ENCODE results near the gene HOXA9. TPM values are rescaled to one million over a fixed set of nuclear protein-coding genes. Genes with fewer than 3 reads are reported as not detected.

HOXA9 gene
- total and polyA plus RNA-seq, 8 donors = 0.25 to 68.1 TPM; not detected in 6

GRCh38 chr7:27204851-27205322 lies 39.5 kb upstream of the HOXA9 start:
- Histone ChIP-seq H3K9me3 (peaks cover 0 to 7% (median 0%) of the 10 kb centered on the region in 4 donors), H3K27ac (no peak overlapping the region), H3K4me1 (peaks cover 29 to 44% (median 36%) of the 10 kb centered on the region in 4 donors), H3K36me3 (no peaks in the 10 kb centered on the region), H3K4me3 (peak overlapping the region in 1 of 4 donors; percentile 22), H3K27me3 (peaks cover 47 to 100% (median 97%) of the 10 kb centered on the region in 3 donors)
- intact Hi-C loops (cut with DNase I; ENCODE audit: low total_unique reads) = loop anchor here (10.0 kb wide), 3 partner anchors 370 to 810 kb away; no protein-coding TSS in a partner anchor
- TF ChIP-seq EP300 (IDR thresholded peaks at IDR 0.05) (no peak), POLR2A (IDR thresholded peaks at IDR 0.05) (no peak), POLR2AphosphoS5 (IDR thresholded peaks at IDR 0.05) (no peak), CTCF (IDR thresholded peaks at IDR 0.05) (no peak)
- WGBS, 5 donors = 5 to 9% (median 7%) methylated on average over 35 to 41 of the region's 41 CpGs
- DNase-seq = peak in 1 of 2 donors; percentile 44

DNA sequence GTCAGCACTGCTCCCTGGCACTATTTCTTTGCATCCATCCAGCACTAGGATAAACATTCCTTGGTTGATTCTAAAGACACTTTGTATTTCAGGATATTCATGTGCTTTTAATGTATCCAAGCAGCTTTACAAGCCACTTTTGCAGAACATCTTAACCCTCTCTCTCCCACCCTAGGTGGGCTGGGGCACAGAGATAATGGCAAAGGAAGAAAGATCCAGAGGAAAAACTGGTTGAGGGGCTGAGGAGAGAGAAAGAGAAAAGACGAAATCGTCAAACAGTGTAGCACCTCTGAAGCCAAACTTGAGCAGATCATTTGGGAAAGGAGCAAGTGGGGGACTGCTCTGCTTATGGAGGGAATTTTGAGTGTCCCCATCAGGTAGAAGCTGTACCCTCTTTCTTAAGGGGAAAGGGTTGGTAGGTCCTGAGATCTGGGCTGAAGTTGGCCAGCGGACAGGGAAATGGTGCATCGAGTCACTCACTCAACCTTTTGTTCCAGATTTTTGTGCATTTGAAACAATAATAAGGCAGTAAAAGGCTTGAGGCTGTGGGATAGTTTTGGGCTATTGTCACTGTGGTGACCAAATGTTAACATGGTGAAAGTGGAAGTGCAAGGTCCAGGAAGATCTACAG lies 38.7 kb upstream of the HOXA9 start:
- H3K27ac ChIP-seq = no peak overlapping the region
- H3K9me3 ChIP-seq = peaks cover 0 to 7% (median 0%) of the 10 kb centered on the region in 4 donors
- H3K4me3 ChIP-seq = no peak overlapping the region
- no peak for DNase-seq
- peaks cover 50 to 100% (median 95%) of the 10 kb centered on the region in 3 donors for H3K27me3 ChIP-seq
- TF ChIP-seq EP300 (IDR thresholded peaks at IDR 0.05) (no peak), CTCF (IDR thresholded peaks at IDR 0.05) (no peak), POLR2AphosphoS5 (IDR thresholded peaks at IDR 0.05) (no peak), POLR2A (IDR thresholded peaks at IDR 0.05) (no peak)
- WGBS, 5 donors = 13 to 20% (median 16%) methylated on average over 4 of the region's 4 CpGs
- intact Hi-C loops (cut with DNase I; ENCODE audit: low total_unique reads) = loop anchor here (10.0 kb wide), 3 partner anchors 371 to 811 kb away; no protein-coding TSS in a partner anchor
- no peaks in the 10 kb centered on the region for H3K36me3 ChIP-seq
- H3K4me1 ChIP-seq = peaks cover 34 to 49% (median 41%) of the 10 kb centered on the region in 4 donors

- H3K27me3 ChIP-seq = peaks cover 56 to 100% (median 95%) of the 10 kb centered on the region in 3 donors
- H3K4me1 ChIP-seq = peaks cover 39 to 56% (median 47%) of the 10 kb centered on the region in 4 donors
- intact Hi-C loops (cut with DNase I; ENCODE audit: low total_unique reads) = loop anchor here (10.0 kb wide), 3 partner anchors 371 to 811 kb away; no protein-coding TSS in a partner anchor
- no peak overlapping the region for H3K4me3 ChIP-seq
- no peaks in the 10 kb centered on the region for H3K36me3 ChIP-seq
- 10 to 16% (median 14%) methylated on average over 9 to 10 of the region's 10 CpGs for WGBS, 5 donors
- peaks cover 0 to 7% (median 0%) of the 10 kb centered on the region in 4 donors for H3K9me3 ChIP-seq
- TF ChIP-seq POLR2AphosphoS5 (IDR thresholded peaks at IDR 0.05) = no peak
- no peak for TF ChIP-seq POLR2A (IDR thresholded peaks at IDR 0.05)
- no peak for TF ChIP-seq EP300 (IDR thresholded peaks at IDR 0.05)
- TF ChIP-seq CTCF (IDR thresholded peaks at IDR 0.05) = no peak
- DNase-seq = no peak
- H3K27ac ChIP-seq = no peak overlapping the region
Observed at GRCh38 chr7:27203365-27203953, 38.1 kb upstream of the HOXA9 start.

DNA sequence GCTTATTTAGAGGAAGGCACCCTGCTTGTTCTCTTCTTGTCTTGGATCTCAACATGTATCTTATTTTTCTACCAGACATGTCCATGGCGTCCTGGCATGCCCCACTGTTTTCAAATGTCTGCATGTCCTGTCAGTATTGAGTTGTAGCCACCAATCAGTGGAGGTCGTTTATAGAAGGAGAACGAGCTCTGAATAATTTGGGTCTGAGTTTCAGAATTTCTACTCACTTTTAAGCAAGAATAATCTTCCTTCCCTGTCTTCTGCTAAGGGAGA lies 37.5 kb upstream of the HOXA9 start:
- no peak for TF ChIP-seq POLR2AphosphoS5 (IDR thresholded peaks at IDR 0.05)
- no peak for TF ChIP-seq POLR2A (IDR thresholded peaks at IDR 0.05)
- no peak for TF ChIP-seq CTCF (IDR thresholded peaks at IDR 0.05)
- no peak for TF ChIP-seq EP300 (IDR thresholded peaks at IDR 0.05)
- H3K27me3 ChIP-seq = peaks cover 63 to 100% (median 96%) of the 10 kb centered on the region in 3 donors
- no peaks in the 10 kb centered on the region for H3K36me3 ChIP-seq
- intact Hi-C loops (cut with DNase I; ENCODE audit: low total_unique reads) = loop anchor here (10.0 kb wide), 3 partner anchors 372 to 812 kb away; no protein-coding TSS in a partner anchor
- peaks cover 0 to 7% (median 0%) of the 10 kb centered on the region in 4 donors for H3K9me3 ChIP-seq
- DNase-seq = no peak
- no peak overlapping the region for H3K27ac ChIP-seq
- H3K4me1 ChIP-seq = peaks cover 39 to 61% (median 52%) of the 10 kb centered on the region in 4 donors
- H3K4me3 ChIP-seq = no peak overlapping the region
- 4 to 16% (median 11%) methylated on average over 3 of the region's 3 CpGs for WGBS, 5 donors

All from stomach (tissue), 9 donors.